Ascending aorta (tissue), 2 donors: ENCODE data around the gene CHCHD3. TPM values are rescaled to one million over a fixed set of nuclear protein-coding genes. Genes with fewer than 3 reads are reported as not detected.

ENCODE experiments used
- DNase-seq, 2 donors: peaks; one replicate each; pipeline ENCODE4 v3.0.0-alpha.2; 2019; ENCODE audit warnings: low spot score in 2 of 2
- H3K27ac ChIP-seq, 2 donors: fragments of 200-600 bp; sonication (generic); one replicate each; pipeline ENCODE4 v1.5.1; 2016 to 2017; ENCODE audit warnings: mild to moderate bottlenecking in 1 of 2
- H3K27me3 ChIP-seq: fragments of 200-600 bp; sonication (generic); one replicate; pipeline ENCODE4 v1.5.1; 2017
- H3K36me3 ChIP-seq, 2 donors: fragments of 200-600 bp; sonication (generic); one replicate each; pipeline ENCODE4 v1.5.1; 2016
- H3K4me1 ChIP-seq, 2 donors: fragments of 200-600 bp; sonication (generic); one replicate each; pipeline ENCODE4 v1.5.1; 2016 to 2017; ENCODE audit warnings: mild to moderate bottlenecking in 1 of 2
- H3K4me3 ChIP-seq, 2 donors: fragments of 200-600 bp; sonication (generic); one replicate each; pipeline ENCODE4 v1.5.1; 2016 to 2017; ENCODE audit warnings: mild to moderate bottlenecking in 1 of 2
- H3K9me3 ChIP-seq, 2 donors: fragments of 200-600 bp; sonication (generic); one replicate each; pipeline ENCODE4 v1.5.1; 2016
- intact Hi-C: fragments of 100-400 bp; cut with DNase I; formaldehyde crosslinking; loops from one replicate; pipeline ENCODE4 v1.15.1; 2023
- total RNA-seq: library from RNA; depleted of rRNA; stranded (reverse); fragments of >200 nt; gene quantifications from one replicate; pipeline ENCODE4 v1.1.0, GENCODE V29; 2016
- TF ChIP-seq, protein P1 (sequence below), 3 experiments: fragments of 200-600 bp in 2 of 3; fragments of 450-650 bp in 1 of 3; sonication (generic) in 2 of 3; IDR thresholded peaks; one replicate each; pipeline ENCODE4 v1.5.1; 2016 to 2019; ENCODE audit warnings: antibody characterized with exemption in 3 of 3, mild to moderate bottlenecking in 1 of 3, moderate library complexity in 1 of 3

CHCHD3 gene
- total RNA-seq, 1 donor from 2014 or later: 26.2 TPM

DNA sequence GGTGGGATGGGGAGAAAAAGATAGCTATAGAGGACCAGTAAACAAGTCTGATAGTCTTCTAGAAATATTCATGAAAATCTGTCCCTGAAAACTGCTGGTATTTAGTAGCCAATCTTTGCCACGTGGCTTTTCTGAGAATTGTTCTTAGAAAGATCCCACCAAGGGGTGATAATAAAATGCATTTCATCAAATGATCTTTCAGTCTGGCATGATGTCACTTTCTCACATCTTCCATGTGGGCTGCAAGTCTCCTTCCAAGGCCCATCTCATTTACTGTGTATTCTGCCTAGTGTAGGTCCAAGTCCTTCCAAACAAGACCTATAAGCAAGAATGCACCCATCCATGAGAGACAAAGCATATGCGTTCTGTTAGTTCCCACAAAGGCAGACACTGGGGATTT is 226.0 kb downstream of the CHCHD3 start:
- no peak overlapping the region for H3K27ac ChIP-seq
- H3K4me3 ChIP-seq: no peak overlapping the region
- H3K27me3 ChIP-seq: no peaks in the 10 kb centered on the region
- TF ChIP-seq, protein P1, sequence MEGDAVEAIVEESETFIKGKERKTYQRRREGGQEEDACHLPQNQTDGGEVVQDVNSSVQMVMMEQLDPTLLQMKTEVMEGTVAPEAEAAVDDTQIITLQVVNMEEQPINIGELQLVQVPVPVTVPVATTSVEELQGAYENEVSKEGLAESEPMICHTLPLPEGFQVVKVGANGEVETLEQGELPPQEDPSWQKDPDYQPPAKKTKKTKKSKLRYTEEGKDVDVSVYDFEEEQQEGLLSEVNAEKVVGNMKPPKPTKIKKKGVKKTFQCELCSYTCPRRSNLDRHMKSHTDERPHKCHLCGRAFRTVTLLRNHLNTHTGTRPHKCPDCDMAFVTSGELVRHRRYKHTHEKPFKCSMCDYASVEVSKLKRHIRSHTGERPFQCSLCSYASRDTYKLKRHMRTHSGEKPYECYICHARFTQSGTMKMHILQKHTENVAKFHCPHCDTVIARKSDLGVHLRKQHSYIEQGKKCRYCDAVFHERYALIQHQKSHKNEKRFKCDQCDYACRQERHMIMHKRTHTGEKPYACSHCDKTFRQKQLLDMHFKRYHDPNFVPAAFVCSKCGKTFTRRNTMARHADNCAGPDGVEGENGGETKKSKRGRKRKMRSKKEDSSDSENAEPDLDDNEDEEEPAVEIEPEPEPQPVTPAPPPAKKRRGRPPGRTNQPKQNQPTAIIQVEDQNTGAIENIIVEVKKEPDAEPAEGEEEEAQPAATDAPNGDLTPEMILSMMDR (IDR thresholded peaks at IDR 0.05): no peak
- no peaks in the 10 kb centered on the region for H3K9me3 ChIP-seq
- intact Hi-C loops: no loop called here
- H3K4me1 ChIP-seq: no peaks in the 10 kb centered on the region
- no peak for DNase-seq
- H3K36me3 ChIP-seq: no peaks in the 10 kb centered on the region

DNA sequence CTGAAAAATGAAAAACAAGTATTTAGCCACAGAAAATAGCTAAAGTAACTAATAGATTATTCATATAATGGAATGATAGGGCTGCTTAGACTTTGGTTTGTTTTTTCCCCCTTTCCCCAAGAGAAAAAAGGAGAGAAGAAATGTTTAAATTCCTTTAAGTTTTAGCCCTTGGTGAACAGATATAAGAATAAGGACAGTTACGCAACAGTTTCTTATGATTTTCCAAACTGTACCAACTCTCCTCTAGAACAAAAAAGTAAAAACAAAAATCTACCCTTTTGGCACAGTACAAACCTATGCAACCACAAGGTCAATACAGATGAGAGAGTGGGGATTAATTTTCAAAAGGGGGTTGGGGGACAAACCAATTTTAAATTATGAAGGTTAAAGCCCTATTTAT is 227.7 kb downstream of the CHCHD3 start:
- no peaks in the 10 kb centered on the region for H3K9me3 ChIP-seq
- H3K27ac ChIP-seq: no peak overlapping the region
- no peaks in the 10 kb centered on the region for H3K4me1 ChIP-seq
- no peaks in the 10 kb centered on the region for H3K27me3 ChIP-seq
- no peak overlapping the region for H3K4me3 ChIP-seq
- DNase-seq: no peak
- TF ChIP-seq, protein P1 (IDR thresholded peaks at IDR 0.05): no peak
- intact Hi-C loops: no loop called here
- no peaks in the 10 kb centered on the region for H3K36me3 ChIP-seq

DNA sequence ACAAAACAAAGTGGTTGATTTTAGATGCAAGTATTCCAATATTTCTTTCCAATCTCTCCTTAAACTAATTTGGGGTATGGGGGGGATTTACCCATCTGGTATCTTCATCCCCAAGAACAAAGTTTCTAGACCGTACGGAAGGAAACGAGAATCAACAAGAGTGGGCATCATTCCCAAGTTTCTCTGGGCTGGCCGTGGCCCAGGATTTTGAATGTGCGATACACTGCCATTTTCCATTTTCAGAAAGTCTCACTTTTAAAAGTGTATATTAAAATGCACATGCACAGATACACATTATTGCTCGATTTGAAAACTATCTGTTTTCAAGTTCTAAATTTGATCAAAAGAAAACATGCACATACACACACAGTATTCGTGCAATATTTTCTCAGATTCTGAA is 234.5 kb downstream of the CHCHD3 start:
- Histone ChIP-seq H3K36me3 (no peaks in the 10 kb centered on the region), H3K4me1 (no peaks in the 10 kb centered on the region), H3K4me3 (no peak overlapping the region), H3K9me3 (no peaks in the 10 kb centered on the region), H3K27me3 (no peaks in the 10 kb centered on the region), H3K27ac (no peak overlapping the region)
- intact Hi-C loops: no loop called here
- TF ChIP-seq, protein P1 (IDR thresholded peaks at IDR 0.05): no peak
- DNase-seq: no peak

DNA sequence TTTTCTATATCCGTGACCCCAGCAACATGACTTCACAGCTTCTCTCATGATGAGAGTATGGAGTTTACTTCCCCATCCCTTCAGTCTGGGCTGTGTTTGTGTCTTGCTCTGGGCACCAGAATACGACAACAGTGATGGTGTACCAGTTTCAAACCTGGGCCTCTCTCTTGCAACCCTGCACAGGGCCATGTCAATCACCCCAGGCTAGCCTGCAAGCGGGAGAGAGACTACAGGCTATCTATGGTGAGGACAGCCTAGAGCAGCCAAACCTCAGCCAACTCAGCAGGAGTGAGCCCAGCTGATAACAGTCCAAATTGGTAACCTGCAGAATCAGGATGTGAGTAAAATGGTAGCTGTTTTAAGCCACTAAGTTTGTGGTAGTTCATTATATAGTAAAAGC is 235.8 kb downstream of the CHCHD3 start:
- no peak for DNase-seq
- Histone ChIP-seq H3K9me3 (no peaks in the 10 kb centered on the region), H3K27me3 (no peaks in the 10 kb centered on the region), H3K4me1 (no peaks in the 10 kb centered on the region), H3K4me3 (no peak overlapping the region), H3K27ac (no peak overlapping the region), H3K36me3 (no peaks in the 10 kb centered on the region)
- TF ChIP-seq, protein P1 (IDR thresholded peaks at IDR 0.05): no peak
- intact Hi-C loops: no loop called here

DNA sequence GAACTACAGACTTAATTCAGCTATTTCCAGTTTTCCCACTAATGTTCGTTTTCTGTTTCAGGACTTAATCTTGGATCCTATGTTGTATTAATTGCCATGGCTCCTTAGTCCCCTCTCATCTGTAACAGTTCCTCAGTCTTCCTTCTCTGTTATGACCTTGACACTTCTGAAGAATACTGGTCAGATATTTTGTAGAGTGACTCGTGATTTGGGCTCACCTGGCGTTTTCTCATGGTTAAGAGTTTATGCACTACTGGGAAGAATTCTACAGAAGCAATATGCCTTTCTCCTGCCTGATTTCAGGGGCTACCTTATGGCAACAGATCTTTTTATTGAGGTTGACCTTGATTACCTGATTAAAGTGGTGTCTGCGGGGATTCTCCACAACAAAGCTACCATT is 239.4 kb downstream of the CHCHD3 start:
- intact Hi-C loops: no loop called here
- H3K36me3 ChIP-seq: no peaks in the 10 kb centered on the region

More for the DNA sequence above, 239.4 kb downstream of the CHCHD3 start:
- Histone ChIP-seq H3K9me3 (no peaks in the 10 kb centered on the region), H3K27me3 (no peaks in the 10 kb centered on the region), H3K27ac (no peak overlapping the region), H3K4me3 (no peak overlapping the region), H3K4me1 (no peaks in the 10 kb centered on the region)
- TF ChIP-seq, protein P1 (IDR thresholded peaks at IDR 0.05): no peak
- DNase-seq: no peak
